HG02973 (cell line): ENCODE results near the gene FYB1.

Experiments used
- ATAC-seq: cut with Tn5 transposase; IDR thresholded peaks from one replicate; pipeline ENCODE4 v1.9.1; 2021; ENCODE audit warnings: moderate library complexity; ENCODE audit not compliant: unreplicated experiment

Gene FYB1

DNA sequence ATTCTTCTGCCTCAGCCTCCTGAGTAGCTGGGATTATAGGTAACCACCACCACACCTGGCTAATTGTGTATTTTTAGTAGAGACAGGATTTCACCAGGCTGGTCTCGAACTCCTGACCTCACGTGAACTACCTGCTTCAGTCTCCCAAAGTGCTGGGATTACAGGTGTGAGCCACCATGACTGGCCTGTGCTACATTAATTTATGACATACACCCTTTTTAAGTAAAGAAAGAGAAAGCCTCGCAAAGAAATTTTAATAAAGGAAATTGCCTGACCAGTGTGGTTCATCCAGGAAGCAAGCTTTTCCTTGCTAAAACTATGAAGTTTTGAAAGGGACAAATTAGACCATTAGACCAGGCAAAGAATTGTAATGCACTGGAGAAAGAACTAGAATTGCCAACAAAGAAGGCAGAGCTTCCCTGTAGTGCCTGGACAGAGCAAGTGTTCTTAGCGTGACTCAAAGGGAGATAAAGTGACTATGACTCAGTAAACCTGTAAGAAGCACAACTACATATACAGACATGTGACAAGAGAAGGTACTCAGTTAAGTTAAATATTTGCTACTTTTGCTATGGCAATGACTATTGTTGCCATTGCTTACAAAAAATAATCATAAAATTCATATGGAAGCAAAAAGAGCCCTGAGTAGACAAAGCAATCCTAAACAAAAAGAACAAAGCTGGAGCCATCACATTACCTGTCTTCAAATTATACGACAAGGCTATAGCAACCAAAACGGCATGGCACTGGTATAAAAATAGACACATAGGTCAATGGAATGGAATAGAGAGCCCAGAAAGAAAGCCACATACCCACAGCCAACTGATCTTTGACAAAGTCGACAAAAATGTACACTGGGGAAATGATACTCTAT lies 54.6 kb downstream of the FYB1 start:
- ATAC-seq = peak; percentile 72

DNA sequence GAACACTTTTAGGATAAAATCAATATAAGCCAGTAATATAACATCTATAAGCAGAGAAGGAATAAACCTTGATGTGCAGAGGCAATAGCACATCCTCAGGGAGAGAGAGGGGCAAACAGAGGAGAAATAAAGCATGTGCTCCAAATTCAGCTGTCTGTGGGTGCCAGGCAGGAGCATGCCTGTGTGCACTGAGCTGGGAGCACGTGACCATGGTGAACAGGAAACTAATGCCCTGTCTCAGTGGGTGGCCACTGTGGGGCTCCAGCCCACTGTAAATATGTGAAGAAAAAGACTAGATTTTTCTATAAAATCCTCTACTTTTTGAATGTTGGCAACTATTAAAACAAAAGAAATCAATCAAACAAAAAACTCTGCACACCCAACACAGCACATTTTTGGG lies 55.3 kb downstream of the FYB1 start:
- ATAC-seq = no peak

GRCh38 chr5:39161578-39161977 lies 57.8 kb downstream of the FYB1 start:
- ATAC-seq = no peak

DNA sequence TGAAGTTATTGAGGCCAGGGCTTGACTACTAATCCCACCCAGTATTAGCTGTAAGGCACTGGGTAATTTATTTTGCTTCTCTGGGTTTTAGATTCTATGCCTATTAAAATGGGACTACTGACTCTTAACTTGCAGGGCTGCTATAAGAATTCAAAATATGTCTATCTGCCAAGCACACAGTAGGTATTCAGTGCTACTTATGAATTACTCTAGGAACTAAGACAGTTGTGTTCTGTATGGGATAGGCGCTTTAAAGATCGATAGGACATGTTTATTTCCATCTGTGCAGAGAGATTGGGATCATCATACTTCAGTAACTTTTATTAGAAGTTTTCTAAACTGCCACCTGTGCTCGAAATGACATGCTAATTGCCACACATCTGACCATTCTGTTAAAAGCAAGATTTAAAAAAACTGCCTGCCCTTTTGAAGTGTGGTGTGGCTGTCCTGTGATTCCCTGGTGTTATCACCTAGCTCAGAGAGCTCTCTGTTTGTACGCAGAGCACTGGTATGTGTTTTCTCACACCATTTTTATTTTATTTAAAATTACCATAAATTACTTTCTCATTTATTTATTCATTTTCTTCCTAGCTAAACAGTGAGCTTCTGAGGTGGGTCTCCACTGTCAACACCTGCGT lies 58.7 kb downstream of the FYB1 start:
- ATAC-seq = no peak

DNA sequence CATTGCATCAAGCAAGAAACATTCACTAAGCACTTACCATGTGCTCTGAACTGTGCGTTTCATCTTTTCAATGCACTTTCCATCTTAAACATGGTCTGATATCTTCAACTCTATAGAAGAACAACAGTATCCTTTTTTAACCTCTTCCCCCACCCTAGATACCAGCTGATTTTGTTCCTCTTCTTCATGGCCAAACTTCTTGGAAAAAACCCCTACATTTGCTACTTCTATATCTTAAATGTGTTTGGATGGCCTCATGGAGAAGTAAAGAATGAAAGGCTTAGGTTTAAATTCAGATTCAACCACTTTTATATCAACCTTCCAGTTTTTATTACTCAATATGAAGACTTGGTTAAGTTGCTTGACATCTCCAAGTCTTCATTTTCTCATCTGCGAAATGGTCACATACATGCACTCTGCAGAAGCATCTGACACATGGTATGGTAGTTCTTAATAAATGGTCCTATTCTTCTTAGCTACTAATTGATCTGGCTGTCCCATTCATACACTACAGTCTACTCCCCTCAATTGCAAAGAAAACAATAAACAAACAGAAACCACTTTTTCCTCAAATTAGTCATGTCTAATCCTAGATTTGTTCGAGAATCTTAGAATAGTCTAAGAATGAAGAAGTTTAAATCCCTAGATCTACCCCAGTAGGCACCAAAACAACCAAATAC lies 59.4 kb downstream of the FYB1 start:
- no peak for ATAC-seq

DNA sequence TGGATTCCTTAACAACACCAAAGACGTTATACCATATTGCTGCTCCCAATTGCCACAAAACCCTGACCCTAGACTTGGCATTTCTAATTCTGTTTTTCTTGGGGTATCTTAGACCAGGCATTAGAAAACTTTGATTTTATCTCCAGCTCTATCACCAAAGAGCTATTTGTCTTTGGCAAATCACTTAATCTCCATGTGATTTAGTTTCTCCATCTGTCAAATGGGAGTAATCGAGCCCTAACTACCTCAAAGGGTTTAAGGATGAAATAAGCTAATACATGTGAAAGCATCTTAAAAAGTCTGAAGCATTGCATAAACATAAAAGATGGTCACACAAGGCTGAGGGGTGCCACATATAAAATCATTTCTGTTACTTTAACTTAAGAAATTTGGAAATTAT lies 60.6 kb downstream of the FYB1 start:
- no peak for ATAC-seq

GRCh38 chr5:39158127-39158593 lies 61.2 kb downstream of the FYB1 start:
- no peak for ATAC-seq

- no peak for ATAC-seq
These were observed 61.7 kb downstream of the FYB1 start for GRCh38 chr5:39157701-39158100.

DNA sequence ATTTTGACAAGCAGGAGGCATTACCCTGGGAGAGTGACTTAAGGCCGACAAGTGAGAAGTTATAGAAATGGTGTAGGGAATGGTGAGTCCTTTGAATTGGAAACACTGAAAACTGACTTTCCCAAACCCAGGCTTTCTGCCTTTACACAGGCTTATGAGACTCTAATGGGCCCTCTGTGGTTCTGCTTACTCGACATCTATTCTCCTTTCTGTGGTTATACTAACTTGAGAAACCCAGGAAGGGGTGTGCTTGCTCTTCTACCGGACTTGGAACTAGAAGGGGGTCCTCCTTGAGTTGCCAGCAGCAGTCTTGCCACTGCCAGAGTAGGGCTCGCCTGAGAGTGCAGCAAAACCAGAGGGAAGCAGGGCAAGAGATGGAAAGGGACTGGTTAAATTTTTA lies 63.3 kb downstream of the FYB1 start:
- ATAC-seq = no peak

- no peak for ATAC-seq
These were observed 67.6 kb downstream of the FYB1 start for GRCh38 chr5:39151745-39152144.

- no peak for ATAC-seq
These were observed 69.4 kb downstream of the FYB1 start for GRCh38 chr5:39149966-39150365.

DNA sequence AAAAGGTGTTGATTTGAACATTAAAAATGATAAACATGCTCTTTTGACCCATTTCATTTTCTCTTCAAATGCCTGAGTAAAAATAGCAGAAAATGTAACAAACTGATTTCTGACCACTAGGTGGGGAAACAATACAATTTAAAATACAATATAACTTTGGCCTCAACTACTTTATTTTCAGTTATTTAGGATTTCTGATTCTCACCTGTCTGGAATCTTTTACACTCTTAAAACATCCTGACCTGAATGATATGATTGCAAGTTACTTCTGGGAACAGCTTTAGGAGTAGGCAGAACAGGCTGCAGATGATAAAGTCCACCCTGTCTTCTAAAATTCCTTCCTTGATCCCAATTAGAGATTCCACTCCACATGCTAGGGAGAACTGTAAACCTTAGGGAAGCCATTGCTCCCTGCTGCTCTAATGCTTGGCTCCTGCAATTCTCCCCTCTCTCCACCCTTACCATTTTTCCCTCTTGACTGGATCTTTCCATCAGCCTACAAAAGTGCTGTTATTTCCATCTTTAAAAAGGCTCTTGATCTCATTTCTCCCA lies 70.3 kb downstream of the FYB1 start:
- ATAC-seq = no peak

DNA sequence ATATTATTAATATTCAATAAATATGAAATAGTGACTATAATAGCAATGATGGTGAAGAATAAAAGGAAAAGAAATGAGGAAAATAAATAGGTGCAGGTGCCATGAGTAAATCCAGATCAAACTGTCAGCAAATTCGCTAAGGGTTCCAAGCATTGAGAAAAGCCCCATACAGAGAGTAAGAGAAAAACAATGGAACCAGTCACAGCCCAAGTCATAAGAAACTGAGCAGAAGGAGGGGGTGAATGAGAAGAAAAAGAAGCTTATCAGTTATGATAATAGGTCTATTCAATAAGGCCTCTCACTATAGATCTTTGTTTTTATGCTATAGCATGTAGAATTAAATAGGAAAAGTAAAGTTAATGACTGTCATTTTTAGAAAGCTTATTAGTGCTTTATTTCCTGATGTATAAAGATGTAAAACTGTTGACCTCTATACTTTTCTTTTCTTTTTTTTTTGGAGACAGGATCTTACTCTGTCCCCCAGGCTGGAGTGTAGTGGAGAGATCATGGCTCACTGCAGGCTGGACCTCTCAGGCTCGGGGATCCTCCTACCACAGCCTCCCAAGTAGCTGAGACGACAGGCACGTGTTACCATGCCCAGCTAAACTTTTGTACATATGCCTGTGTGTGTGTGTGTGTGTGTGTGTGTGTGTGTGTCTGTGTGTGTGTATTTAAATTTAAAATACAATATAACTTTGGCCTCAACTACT lies 72.4 kb downstream of the FYB1 start:
- ATAC-seq = no peak

DNA sequence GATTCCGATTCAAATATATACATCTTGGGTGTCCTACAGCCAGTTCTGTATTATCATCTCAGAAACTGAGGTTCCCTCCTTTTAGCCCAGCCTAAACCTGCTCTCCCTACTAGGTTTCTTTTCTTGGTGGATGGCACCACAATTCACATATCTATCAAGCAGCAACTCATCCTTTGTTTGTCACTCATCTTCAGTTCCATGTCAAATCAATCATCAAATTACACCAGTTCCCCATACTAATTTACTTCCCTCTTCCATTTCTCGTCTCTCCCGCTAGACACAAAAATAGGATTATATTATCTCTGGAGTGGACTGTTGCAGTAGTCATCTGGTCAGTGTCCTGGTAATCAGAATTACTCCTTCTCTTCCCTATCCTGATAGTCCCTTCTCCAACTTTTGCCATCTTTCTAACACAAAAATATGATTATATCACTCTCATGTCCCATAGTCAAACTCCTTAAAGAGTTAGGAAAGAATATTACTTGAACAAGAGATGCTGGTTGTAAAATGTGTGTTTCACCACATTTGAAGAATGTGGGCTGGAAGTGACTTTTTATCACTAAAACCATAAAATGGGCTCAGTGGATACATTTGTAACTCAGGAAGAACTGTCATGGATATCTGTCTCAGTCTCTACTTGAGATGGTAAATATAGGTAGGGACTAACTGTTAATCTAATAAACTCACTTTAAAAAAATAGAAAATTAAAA lies 76.1 kb downstream of the FYB1 start:
- ATAC-seq = no peak

GRCh38 chr5:39140558-39141168 lies 78.7 kb downstream of the FYB1 start:
- ATAC-seq = no peak

GRCh38 chr5:39138892-39139291 lies 80.5 kb downstream of the FYB1 start:
- ATAC-seq = no peak

- ATAC-seq = no peak
These were observed 81.4 kb downstream of the FYB1 start for GRCh38 chr5:39137819-39138451.

DNA sequence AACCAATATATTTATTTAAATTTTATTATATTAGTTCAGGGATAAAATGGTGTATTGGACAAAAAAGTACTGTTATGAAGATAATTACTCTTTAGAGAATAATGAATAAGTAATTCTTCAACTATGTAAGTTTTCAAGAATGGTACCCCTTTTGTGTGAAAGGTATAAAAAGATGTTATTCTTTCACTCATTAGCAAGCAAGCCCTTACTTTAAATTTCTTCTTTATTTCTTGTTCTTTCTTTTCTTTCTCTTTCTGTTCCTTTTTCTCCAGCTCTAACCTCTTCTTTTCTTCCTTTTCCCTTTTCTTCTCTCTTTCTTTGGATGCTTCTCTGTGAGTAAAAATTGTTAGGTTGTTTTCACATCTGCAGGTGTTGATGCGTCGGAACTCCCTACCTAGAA lies 82.0 kb downstream of the FYB1 start:
- no peak for ATAC-seq

- ATAC-seq = no peak
These were observed 86.6 kb downstream of the FYB1 start for GRCh38 chr5:39132792-39133191.

GRCh38 chr5:39132128-39132447 lies 87.3 kb downstream of the FYB1 start:
- ATAC-seq = no peak
